HG03280 (cell line): ENCODE measurements around the gene UBQLN4.

ENCODE experiments used
- ATAC-seq: cut with Tn5 transposase; IDR thresholded peaks from one replicate; pipeline ENCODE4 v1.9.1; 2021; ENCODE audit warnings: mild to moderate bottlenecking, moderate library complexity; ENCODE audit not compliant: unreplicated experiment

The UBQLN4 gene

DNA sequence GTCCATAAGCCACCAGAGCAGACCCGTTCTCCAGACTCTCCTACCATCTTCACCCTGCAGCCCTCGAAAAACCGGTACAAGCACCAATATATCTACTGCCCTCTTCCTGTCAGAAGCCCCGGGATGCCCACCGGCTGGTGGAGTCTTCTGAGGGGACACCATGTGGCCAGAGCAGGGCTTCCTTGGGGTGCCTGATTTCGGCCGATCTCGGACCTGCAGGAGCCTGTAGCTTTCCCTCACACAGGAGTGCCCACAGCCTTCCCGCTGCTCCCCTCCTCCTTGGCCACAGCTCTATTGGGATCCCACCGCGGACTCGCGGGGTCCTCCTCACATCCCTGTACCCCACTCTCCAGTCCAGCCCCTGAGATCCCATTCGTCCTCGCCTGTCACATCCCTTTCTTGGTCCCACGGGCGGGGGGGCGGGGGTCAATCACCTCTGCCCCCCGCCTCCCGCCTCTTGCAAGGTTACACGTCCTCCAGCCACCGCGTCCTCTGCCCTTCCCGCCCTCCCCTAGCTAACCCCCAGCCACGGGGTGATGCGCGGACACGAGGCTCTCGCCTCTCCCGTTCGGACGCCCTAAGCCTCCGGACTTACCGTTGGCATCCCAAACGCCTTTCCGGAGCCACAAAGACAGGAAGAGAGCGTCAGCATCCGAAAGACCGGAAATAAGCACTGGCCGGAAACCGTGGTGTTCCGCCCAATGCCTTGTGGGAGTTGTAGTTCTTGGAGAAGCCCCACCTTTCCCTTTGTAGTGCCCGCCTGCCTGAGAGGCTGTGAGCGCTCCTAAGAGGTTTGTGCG lies 33.1 kb downstream of the UBQLN4 start, which contains the start of gene SSR2:
Gene SSR2, minus strand, starts transcription at position 659 of the 800 bp plus-strand sequence. CDS start 784 bp downstream, outside the sequence.
- peak; percentile 98 for ATAC-seq

DNA sequence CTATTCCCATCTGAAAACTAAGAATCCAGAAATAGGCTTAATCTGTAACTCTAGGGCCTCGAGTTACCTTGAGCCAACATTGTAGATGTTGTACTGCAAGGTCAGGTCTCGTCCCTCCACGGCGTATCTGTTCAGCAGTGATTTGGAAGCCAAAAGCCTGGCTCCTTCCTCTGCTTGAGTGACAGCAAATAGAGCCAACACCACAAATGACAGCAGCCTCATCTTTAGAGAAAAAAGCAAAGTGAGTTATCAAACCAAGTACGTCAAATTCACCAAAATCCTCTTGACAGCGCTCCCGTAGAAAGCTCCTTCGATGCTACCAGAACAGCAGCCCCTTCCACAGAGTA lies 33.7 kb downstream of the UBQLN4 start:
- ATAC-seq: no peak

DNA sequence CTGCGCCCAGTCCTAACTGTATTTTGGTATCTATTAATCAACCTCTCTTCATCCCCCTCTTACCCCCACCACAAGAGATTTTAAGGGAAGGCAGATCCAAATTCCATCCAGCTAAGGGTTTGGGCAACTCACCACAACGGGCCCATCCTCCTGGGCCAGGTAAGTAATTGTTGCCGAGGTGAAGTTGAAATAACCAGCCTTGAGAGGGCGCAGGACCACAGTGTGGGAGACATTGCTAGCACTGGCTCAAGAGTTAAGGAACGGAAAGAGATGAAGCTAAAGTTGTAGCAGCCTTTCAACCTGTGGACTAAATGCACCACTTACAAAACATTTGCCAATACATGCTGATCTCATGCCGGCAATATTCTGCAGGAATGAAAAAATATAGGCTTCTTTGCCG lies 38.8 kb downstream of the UBQLN4 start:
- ATAC-seq: no peak

DNA sequence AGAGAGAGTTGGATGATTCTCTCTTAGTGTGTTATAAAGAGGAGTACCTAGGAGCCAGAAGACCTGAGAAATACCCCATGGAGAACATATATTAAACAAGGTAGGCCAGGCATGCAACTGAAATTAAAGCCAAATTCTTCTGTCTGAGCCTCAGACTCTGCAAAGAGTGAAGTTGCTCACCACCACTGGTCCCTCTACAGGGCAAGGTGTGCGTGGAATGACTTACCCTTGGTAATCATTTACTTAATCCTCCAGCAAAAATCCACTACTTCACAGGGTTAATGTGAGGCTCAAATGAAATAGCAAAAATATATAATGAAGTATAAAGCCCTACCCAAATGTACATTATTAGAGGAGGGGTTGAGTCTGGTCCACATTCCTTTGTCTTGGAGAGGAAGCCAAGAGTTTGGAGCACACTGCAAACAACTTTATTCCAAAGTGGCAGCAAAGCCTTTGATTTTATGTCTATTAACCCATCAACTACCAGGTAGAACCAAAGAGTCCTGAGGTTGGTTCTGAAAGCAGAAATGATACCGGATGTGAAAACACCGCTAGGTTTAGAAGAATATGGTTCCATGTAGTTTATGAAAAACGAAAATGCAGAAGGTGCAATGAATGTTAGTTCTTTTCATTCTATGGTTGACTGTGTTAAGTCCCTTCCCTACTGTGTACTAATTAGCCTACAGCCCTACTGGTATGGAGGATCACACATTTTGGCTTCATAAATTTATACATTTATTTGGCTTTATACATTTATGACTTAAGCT lies 41.4 kb downstream of the UBQLN4 start:
- peak; percentile 77 for ATAC-seq

DNA sequence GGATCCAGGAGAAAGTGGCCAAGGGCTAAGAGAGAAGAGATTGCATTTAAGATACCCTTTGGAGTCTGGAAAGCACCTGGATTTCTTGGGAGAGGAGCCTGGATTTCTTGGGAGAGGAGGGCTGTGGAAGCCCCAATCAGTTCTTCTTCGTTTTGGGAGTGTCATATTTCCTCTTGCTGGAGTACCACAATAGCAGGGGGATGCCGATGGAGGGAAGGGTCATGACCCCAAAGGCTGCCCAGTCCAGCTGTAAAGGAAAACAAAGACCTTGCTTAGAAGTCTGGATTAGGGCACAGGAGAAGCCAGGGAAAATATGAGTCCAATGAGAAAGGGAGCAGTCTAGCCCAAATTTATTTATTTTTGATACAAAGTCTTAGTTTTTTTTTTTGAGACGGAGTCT lies 44.2 kb downstream of the UBQLN4 start:
- no peak for ATAC-seq

DNA sequence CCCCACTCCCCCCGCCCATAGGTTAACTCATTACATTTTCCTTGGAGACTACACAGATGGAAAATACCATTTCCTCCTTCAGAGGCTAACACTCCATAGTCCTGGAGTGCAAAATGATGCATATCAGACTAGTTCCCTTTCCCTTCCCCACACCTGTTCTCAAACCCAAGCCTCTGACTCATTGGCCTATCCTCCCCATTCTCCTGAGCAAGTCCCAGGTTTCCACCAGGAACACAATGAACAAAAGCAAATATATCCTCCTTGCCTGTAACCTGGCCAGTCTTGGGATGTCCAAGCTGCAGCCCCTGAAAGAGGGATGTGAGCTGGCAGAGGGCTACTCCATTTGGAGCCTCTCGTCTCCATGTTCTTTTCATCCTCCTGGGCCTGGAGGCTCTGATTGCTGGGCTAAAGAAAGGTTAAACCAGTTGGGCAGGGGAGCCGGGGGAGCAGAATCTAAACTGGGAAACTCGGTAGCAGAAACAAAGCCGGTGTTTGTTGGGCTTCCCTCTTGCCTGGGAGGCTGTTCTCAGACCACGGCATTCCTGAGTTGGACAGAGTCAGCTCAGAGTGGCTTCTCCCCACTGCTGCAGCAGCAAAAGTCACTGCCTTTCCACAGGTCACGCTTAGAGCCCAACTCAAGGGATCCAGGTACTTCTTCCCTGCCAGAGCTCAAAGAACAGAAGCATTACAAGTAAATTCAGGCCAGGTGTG lies 46.8 kb downstream of the UBQLN4 start:
- ATAC-seq: no peak

DNA sequence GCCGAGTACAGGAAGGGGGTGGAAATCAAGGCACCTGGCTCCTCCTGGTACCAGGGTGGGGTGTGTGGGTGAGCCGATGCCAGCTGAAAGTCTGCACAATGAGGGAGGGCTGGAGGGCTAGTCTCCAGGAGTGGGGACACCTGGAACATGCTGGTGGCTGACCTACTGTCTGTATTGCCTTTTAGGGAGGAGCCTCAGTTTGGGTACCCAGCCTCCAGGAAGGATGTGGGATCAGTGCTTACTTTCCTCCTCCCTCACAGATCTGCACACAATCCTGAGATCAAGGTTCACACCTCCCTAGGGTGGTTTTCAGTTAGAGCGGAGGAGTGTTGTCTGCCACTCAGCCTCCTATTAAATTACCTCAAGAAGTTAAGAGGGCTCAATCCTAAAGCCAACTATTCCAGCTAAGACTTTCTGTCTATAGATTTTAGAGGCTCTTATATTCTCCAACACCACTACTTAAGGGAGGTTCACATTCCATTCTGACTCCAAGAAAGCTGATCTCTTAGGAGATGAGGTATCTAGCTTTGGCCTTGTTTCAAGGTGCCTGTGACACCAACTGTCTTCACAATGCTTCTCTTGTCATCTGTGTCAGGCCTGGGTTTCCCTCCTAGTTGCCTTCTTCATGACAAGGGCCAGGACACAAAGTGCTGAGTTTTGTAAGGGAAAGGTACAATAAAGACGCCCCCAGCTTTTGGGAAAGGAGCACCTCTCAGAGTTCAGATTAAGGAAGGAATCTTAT lies 48.6 kb downstream of the UBQLN4 start:
- no peak for ATAC-seq

DNA sequence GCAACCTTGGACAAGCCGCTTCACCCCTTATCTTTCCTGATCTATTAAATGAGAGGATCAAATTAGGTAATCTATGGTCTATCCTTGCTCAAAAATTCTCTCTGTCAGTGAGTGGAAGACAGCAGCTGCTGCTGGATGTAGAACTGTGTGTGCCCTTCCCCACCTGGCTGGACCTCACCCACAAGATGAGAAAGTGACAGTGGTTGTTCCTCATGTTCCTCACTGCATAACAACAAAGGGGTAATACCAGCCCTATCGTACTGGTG lies 49.7 kb downstream of the UBQLN4 start:
- ATAC-seq: no peak

DNA sequence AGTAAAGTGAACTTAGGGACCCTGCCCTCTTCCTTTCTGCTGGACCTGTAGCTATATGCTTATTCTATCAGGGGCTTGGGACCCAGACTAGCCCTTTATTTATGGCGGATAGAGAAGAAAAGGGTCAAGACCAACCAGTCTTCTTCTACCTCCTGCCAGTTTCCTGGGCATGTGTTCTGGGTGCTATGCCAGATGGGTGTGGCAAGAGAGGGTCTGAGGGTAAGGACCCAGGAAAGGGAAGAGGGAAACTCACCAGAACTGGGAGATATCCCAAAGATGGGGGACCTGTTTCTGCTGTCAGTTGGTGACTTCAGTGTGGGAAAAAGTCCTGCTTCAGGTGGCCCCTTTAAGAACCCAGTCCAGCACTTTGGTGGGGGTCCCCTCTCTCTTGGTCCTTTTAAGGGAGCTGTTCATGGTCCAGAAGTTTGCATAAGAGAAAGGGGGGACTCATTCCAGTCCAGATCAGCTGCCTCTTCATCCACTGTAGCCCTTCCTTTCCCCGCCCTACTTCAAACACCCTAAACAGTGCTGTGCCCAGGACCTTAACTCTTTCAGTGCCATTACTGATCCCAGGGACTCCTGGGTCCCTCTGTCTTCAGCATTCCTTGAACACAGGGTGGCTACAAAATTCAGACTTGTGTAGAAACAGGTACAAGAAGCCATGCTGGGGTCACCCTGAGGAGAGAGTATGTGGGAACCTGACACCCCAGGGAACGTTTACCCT lies 51.2 kb downstream of the UBQLN4 start:
- no peak for ATAC-seq

DNA sequence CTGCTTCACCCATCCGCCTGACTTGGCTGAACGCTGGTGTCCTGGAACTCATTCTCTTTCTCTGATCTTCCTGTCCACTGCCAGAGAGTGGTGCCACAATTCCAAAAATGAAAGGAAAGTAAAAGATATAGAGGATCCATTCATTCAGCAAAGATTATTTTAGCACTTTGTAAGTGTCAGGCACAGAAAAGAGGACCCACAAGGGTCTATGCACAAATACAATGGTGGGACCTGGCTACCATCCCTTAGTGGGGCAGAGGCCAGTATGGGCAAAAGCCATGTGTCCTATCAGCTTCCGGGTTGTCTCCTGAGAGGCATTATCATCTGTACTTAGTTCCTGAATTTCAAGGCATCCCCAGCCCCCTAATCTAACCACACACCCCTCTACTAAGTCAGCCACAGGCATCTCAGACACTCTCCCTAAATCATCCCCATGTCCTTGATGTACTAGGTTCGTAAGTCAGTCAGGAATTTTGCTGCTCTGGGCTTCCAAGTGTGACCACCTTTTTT lies 51.9 kb downstream of the UBQLN4 start:
- no peak for ATAC-seq

DNA sequence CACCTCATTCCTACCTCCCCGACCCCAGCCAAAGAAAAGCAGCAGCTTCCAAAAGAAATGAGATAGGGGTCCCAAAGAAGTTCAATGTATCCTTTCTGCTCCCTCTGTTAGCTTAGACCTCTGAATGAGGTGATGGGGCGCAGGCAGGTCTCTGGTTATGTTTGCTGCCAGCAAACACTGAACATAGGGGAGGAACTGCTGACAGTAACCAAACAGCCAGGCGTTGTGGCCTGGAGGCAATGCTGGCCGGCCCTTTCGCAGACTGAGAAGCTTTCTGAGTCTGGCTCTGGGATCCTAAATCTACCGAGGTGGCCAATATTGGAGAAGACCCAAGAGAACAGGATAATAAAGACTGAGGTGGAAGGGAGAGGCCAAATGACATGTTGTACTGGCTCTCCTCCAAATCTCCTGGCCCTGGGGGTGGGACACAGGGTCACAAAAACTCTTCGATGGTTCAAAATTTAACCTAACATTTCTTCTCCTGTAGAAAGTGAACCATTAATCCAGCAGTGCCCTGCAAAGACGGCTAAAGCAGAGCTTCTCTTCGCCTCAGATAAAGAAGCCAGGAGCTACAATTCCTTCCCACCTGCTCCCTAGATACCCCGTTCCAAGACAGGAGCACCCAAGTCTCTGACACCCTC lies 52.5 kb downstream of the UBQLN4 start:
- no peak for ATAC-seq

DNA sequence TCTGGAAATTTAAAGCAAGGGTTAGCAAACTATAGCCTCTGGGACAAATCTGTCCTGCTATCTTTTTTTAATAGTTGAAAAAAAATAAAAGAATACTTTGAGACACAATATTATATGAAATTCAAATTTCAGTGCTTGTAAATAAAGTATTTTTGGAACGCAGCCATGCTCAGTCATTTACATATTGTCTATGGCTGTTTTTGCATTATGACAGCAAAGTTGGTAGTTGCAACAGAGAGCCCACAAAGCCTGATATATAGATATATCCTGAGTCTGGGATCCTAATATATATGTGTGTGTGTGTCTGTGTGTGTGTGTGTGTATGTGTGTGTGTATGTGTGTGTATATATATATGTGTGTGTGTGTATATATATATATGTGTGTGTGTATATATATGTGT lies 53.6 kb downstream of the UBQLN4 start:
- ATAC-seq: no peak

DNA sequence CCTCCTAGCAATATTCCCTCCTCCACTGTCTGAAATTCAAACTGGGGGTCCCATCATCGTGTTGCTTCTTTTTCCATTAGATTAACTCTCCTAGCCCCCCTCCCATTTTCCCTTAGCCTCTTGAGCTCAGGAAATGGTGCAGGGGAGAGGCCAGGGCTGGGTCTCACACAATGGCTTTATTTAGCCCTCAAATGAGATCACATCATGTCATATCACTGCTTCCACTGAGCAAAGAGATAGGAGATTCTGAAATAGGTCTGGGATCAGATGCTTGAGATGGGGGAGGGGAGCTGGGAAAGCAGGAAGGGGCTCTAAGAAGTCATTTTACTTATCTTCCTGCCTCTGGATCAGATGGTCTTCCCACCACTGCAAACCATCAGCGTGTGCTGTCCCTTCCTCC lies 57.4 kb downstream of the UBQLN4 start:
- no peak for ATAC-seq

DNA sequence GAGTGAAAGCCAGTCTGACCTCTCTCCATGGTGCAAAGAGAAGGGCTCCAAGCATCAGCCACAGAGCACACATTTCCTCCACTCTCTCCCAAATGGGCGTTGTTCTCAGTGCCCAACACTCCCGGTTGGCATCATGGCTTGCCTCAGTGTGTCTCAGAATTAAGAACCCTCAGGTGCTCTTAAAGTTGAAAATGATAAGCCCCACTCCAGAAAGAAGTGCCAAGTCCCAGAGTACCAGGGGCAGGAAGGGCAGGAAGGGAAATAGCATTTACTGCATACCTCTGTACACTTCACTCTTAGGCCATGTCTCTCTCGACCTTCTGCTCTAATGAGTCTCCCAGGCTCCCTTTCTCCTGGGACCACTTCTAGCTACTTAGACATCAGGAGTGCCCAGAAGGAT lies 60.0 kb downstream of the UBQLN4 start:
- no peak for ATAC-seq

DNA sequence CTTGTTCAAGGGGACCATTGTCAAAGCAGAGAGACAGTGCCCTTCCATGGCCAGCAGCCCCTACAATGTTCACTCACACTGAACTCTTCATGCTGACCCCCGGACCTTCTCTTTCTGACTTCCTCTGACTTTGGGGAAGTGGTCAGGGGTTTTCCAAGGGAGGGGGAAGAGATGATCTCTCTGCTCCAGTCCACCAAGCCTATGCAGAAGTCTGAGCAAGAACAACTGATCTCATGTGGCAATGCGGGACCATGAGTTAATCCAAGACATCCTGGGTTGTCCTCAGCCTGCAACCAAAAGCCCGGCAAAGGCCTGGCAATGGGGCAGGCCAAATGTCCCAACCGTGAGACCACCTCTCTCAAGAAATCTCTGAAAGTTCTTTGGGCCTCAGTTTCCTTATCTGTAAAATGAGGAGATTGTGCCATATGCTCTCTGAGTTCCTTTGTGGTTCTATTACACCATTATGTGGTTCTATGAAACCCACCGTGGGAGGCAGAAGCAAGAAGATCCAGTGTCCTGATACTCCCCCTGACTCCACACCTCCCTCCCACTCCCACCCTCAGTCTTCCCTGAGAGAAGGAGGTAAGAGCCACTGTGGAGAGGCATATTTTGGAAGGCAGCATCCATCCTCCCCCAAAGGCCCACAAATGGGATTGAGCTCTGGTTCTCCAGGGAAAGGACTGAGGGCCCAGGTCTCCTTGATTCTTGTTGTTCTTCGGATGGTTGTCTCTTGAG lies 63.4 kb downstream of the UBQLN4 start:
- ATAC-seq: no peak

DNA sequence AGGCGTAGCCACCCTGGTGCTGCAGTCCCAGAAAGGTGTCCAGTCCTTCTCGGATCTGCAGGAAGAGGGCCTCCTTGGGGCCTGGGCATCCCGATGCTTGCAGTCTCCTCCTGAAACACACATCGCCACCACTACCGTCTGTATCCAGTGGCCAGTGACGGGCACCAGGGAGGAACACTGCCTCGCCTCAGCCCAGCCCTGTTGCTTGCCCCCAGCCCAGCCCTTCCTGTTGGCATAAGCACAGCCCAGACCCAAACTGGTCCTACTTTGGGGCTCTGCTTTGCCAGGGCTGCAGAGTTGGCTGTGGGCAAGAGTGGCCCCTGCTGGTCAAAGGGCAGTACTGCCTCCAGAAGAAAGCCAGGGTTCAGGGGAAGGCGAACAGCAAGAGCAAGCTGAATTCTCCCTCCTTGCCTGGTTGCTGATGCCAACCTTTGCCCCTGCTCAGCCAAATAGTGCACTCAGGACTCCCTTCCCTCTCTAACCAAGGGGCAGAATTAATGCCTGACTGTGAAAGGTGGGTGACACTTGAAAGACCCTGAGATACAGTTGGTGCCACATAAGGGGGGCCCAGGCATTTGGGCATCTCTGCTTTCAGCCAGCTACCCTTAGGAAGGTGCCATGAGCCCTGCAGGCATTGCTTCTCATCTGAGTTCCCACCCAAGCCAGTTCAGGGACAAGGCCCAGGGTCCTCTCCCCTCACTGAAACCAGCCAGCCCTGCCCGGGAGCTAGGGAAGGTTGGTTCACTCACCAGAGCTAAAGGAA lies 64.2 kb downstream of the UBQLN4 start:
- peak; percentile 64 for ATAC-seq
